ENCODE results near the gene GRIA1.

DNA sequence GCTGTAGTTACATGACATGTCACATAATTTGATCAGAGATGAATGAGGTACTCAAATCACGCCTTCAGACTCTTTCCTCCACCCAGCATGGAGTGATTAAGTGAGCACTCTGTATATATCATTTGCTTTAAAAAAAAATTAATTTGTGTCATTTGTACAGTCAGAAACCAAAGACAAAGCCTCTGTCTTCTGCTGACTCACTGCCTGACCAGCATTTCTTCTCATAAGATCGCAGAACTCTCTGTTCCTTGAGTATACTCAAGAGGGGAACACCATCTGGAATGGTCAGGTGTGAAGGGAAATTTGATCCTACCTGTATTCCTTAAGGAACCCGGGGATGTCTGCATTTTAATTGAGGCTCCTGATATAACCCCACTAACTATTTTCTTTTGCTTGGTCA is 293.8 kb downstream of the GRIA1 start:
- TF ChIP-seq CTCF (IDR thresholded peaks at IDR 0.05; ENCODE audit: low read length): no peak
- no peak for TF ChIP-seq EZH2 (optimal IDR thresholded peaks at IDR 0.05; ENCODE audit: low read depth, low read length)
- no peak for TF ChIP-seq EZH2phosphoT487 (IDR thresholded peaks at IDR 0.05; ENCODE audit: low read length)

Measured in MM.1S (cell line).